HG03521 (cell line): Measurements from ENCODE around the gene IFNA14.
"Not testable (repeated sequence)": the region's sequence is repeated elsewhere in the genome, so short reads cannot be mapped to it uniquely, and the experiment has no call there.

Source experiments
- ATAC-seq: cut with Tn5 transposase; IDR thresholded peaks from one replicate; pipeline ENCODE4 v1.9.1; 2021; ENCODE audit warnings: mild to moderate bottlenecking, moderate library complexity; ENCODE audit not compliant: unreplicated experiment

The IFNA14 gene

GRCh38 chr9:21239911-21240310 is at the start of gene IFNA14:
Gene IFNA14, minus strand, starts transcription at chr9:21240005. Its CDS starts 70 bp downstream, at chr9:21239935.
- ATAC-seq: no peak

GRCh38 chr9:21287280-21287679 is 47.5 kb upstream of the IFNA14 start:
- no peak for ATAC-seq

- ATAC-seq: no peak
These were observed 46.9 kb upstream of the IFNA14 start for GRCh38 chr9:21286659-21287058.

- ATAC-seq: no peak
These were observed 46.3 kb upstream of the IFNA14 start for GRCh38 chr9:21286099-21286498.

- no peak for ATAC-seq
These were observed 41.5 kb upstream of the IFNA14 start for GRCh38 chr9:21281275-21281674.

- no peak for ATAC-seq
These were observed 28.5 kb upstream of the IFNA14 start for GRCh38 chr9:21268347-21268657.

- no peak for ATAC-seq
These were observed 27.9 kb upstream of the IFNA14 start for GRCh38 chr9:21267485-21268346.

- ATAC-seq: no peak
These were observed 27.1 kb upstream of the IFNA14 start for GRCh38 chr9:21266733-21267484.

- no peak for ATAC-seq
These were observed 25.8 kb upstream of the IFNA14 start for GRCh38 chr9:21265421-21266189.

- ATAC-seq: no peak
These were observed 15.9 kb upstream of the IFNA14 start for GRCh38 chr9:21255538-21256212.

- ATAC-seq: peak; percentile 65
These were observed 13.1 kb upstream of the IFNA14 start for GRCh38 chr9:21252721-21253547.

- no peak for ATAC-seq
These were observed 11.8 kb upstream of the IFNA14 start for GRCh38 chr9:21251638-21252037.

- no peak for ATAC-seq
These were observed 11.4 kb upstream of the IFNA14 start for GRCh38 chr9:21251190-21251589.

- ATAC-seq: no peak
These were observed 5.0 kb upstream of the IFNA14 start for GRCh38 chr9:21244836-21245235.

GRCh38 chr9:21236360-21236714 is 3.5 kb downstream of the IFNA14 start:
- ATAC-seq: not testable (repeated sequence)

- ATAC-seq: peak; percentile 86
These were observed 4.1 kb downstream of the IFNA14 start for GRCh38 chr9:21235468-21236359.

GRCh38 chr9:21234153-21234687 is 5.6 kb downstream of the IFNA14 start:
- no peak for ATAC-seq

- no peak for ATAC-seq
These were observed 6.5 kb downstream of the IFNA14 start for GRCh38 chr9:21233258-21233657.

GRCh38 chr9:21228122-21228521 is 11.7 kb downstream of the IFNA14 start, which contains the start of gene IFNA17:
Gene IFNA17, minus strand, starts transcription at chr9:21228222. Its CDS starts 49 bp downstream, at chr9:21228173.
- no peak for ATAC-seq
